GM18498 (cell line): ENCODE results near the gene SENP3.
A peak's percentile ranks its signal among the peaks of the same experiment; 100 is the strongest.

ENCODE experiments used
- ATAC-seq: cut with Tn5 transposase; IDR thresholded peaks from one replicate; pipeline ENCODE4 v1.9.1; 2021; ENCODE audit warnings: mild to moderate bottlenecking, moderate library complexity; ENCODE audit not compliant: unreplicated experiment

SENP3 gene

GRCh38 chr17:7561589-7562207 lies at the start of gene SENP3:
Gene SENP3 (plus strand): TSS chr17:7561919. CDS start chr17:7563077, 1,158 bp downstream.
- ATAC-seq: peak; percentile 76

GRCh38 chr17:7512105-7512504 lies 49.6 kb upstream of the SENP3 start:
- ATAC-seq: no peak

GRCh38 chr17:7512824-7513540 lies 48.7 kb upstream of the SENP3 start:
- no peak for ATAC-seq

GRCh38 chr17:7513850-7514419 lies 47.8 kb upstream of the SENP3 start:
- no peak for ATAC-seq

GRCh38 chr17:7515911-7516610 lies 45.7 kb upstream of the SENP3 start:
- no peak for ATAC-seq

GRCh38 chr17:7523033-7523432 lies 38.7 kb upstream of the SENP3 start:
- ATAC-seq: no peak

- no peak for ATAC-seq
Measured at GRCh38 chr17:7528842-7529241, 32.9 kb upstream of the SENP3 start.

GRCh38 chr17:7530023-7530900 lies 31.5 kb upstream of the SENP3 start:
- no peak for ATAC-seq

GRCh38 chr17:7538050-7538449 lies 23.7 kb upstream of the SENP3 start:
- no peak for ATAC-seq

DNA sequence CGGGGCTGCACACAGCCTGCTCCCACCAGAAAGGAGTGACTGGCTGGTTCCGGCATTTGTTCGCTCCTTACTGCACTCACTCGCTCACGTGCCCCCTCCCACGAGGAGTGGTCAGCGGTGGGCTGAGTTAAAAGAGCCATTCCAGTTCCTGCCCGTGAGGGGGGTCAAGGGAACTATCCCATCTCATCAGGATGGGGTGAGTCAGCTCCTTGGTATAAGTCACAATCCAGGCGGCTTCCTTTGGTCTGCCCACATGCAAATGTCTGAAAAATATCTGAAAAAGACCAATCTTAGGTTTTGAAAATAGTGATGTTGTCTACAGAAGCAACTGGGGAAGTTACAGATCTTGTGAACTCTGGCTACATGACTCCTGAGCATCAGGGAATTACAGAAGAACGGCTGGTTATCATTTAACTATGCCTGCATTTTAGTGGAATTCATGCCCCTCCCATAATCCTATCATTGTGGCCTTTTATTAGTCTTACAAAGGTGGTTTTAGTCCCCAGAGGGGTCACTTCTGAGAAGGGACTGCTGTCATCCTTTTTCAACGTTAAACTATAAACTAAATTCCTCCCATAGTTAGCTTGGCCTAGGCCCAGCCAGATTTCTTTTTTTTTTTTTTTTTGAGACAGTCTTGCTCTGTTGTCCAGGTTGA lies 22.7 kb upstream of the SENP3 start:
- ATAC-seq: no peak

DNA sequence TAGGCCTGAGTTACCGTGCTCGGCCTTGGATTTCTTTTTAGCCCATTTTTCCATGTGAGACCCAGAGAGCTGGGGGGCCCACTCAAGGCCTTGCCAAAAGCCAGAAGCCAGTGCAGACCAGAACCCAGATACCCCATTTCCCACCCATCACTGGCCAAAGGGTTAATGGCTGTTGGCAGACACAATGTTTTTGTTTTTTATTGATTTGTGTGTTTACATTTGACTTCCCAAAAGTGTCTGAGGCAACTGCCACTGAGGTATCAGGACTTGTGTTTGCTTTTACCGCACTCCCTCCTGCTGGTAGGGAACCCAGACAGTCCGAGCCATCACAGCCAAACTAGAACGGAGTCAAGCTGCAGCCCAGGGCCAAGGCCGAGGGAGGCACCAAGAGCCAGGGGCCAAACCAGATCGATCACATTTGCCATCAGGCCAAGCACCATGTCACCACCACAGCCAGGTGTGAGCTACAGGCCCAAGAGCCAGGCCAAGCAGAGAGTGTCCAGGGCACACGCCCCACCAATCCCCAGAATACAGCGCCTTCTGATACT lies 20.6 kb upstream of the SENP3 start:
- ATAC-seq: no peak

- ATAC-seq: no peak
Measured at GRCh38 chr17:7544911-7545310, 16.8 kb upstream of the SENP3 start.

DNA sequence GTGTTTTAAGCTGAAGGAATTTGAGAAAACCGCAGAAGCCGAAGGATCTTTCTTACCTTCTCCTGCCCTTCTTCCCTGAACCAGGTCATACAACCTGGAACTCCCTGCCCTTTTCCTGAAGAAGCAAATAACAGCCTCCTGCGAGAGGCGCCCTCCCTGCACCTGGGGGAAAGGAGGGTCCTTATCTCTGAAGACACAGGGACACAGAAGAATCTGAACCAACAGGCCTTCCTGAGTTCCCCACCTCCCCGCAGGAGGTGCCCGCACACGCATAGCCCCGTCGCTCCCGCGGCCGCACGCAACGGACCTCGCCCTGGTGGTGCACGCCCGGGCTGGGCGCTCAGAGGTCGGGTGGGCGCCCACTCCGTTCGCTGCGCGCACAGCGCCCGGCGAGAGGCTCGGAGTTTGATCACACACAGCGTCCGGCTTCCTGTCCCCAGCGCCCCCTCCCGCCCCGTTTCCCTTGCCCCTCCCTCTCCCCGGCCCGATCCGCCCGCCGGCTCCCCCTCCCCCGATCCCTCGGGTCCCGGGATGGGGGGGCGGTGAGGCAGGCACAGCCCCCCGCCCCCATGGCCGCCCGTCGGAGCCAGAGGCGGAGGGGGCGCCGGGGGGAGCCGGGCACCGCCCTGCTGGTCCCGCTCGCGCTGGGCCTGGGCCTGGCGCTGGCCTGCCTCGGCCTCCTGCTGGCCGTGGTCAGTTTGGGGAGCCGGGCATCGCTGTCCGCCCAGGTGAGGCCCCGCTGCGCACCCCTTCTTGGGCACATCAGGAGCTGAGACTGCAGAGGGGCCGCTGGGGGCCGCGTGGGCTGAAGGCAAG lies 12.9 kb upstream of the SENP3 start, which contains the start of gene TNFSF12:
Gene TNFSF12, plus strand, starts transcription at position 474 of the 816 bp plus-strand sequence. Its CDS starts 96 bp downstream, at position 570.
- peak; percentile 54 for ATAC-seq

DNA sequence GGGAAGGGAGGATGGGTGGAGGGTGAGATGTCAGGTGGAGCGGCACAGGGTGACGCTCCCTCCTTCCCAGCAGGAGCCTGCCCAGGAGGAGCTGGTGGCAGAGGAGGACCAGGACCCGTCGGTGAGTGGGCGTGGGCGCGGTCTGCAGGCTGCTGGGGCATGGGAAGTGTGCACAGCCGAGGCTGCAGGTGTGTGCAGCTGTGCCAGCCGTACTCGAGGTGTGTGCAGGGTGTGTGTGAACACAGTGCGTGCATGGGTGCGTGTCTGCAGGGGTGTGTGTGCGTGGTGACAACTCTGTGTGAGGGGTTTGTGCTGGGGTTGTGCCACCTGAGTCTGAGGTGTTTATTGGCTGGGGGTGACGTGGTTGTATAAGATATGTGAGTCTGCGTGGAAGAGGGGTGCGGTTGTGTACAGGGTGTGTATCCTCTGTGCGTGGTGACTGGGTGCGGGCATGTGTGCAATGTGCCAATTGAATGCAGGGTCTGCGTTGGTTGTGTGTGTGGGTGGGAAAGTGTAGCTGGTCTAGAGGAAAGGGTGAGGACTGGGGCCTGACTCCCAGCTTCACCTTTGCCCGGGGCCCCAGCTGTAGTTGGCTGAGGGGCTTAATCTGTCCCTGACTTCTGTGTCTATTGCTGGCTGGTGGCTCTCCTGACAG lies 12.2 kb upstream of the SENP3 start:
- peak; percentile 16 for ATAC-seq

DNA sequence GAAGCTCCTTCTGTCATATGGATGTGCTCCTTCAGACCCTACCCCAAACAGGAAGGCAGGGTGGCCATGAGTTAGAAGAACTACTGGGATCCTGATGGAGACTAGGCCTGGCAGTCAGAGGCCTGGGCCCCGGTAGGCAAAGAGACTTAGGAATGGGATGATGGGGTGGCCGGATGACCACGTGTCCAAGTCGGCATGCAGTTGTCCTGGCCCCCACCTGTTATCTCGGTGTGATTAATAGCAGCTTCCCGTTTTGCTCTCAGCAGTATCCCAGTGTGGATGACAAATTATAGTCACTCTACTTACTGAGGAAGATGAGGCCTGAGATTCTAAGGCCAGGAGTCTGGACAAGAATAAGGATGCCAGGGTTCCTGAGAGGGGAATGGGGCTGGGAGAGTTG lies 11.4 kb upstream of the SENP3 start:
- ATAC-seq: no peak

- ATAC-seq: no peak
Measured at GRCh38 chr17:7551396-7551795, 10.3 kb upstream of the SENP3 start.

DNA sequence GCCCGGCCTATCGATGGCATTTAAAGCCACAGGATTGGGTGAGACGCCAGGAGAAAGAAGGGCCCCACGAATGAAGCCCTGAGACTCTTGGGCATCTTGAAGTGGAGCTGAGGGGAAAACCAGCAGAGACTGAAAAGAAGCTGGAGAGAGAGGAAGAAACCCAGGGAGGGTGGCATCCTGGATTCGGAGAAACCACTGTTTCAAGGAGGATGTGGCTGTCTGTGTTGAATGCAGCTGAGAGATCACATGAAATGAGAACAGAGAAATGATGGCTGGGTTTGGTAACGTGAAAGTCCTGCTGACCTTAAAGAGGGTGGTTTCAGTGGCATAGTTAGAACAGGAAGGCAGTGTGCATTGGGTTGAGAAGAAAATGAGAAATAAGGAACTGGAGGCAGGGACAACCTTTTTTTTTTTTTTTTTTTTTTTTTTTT lies 9.1 kb upstream of the SENP3 start:
- ATAC-seq: peak; percentile 75

- no peak for ATAC-seq
Measured at GRCh38 chr17:7553356-7553755, 8.4 kb upstream of the SENP3 start.
